Stimulated activated CD4-positive, alpha-beta T cell treated with anti-CD3 and anti-CD28 coated beads, Interleukin-4, amount 100 ng/mL, for 1 hour (primary cell): ENCODE data around the gene CHERP.

Experiments
- DNase-seq: peaks from one replicate; pipeline ENCODE4 v3.0.0-alpha.2; 2020

CHERP gene

GRCh38 chr19:16540948-16541347 lies 1.3 kb downstream of the CHERP start:
- no peak for DNase-seq

GRCh38 chr19:16537111-16537510 lies 5.1 kb downstream of the CHERP start:
- DNase-seq: no peak

DNA sequence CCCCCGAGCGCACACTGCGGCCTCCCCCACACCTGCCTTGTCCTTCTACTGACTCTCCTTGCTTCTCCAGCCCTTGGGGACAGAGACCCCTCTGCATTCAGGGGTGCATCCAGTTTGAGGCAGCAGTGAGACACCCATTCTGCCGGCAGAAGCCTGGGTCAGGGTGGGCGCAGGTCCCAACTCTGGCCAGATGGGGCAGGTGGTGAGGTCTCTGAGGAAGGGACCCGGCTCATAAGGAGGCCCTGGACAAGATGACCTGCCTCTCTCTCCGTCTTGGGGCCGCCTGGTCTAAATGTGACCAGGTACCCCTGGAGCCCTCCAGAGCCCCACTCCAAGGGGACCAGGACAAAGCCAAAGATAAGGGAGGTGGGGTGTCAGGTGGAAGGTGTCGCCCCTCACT lies 6.1 kb downstream of the CHERP start:
- DNase-seq: no peak

DNA sequence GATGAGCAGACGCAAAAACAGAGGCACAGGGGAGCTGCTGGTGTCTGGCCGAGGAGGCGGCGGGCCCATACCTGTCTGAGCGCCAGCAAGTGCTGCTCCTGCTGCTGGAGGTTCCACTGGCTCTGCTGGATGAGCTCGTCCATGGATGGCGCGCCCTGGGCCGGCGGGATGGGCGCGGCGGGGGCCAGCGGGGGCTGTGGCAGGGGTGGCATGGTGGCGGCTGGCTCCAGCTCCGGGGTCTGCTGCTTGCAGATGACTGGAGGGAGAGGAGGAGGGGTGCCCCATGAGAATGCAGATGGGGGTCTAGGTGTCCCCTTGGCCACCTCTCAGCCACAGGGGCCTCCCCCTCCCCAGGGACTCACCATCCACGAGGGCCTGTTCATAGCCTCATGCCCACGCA lies 6.9 kb downstream of the CHERP start:
- no peak for DNase-seq

DNA sequence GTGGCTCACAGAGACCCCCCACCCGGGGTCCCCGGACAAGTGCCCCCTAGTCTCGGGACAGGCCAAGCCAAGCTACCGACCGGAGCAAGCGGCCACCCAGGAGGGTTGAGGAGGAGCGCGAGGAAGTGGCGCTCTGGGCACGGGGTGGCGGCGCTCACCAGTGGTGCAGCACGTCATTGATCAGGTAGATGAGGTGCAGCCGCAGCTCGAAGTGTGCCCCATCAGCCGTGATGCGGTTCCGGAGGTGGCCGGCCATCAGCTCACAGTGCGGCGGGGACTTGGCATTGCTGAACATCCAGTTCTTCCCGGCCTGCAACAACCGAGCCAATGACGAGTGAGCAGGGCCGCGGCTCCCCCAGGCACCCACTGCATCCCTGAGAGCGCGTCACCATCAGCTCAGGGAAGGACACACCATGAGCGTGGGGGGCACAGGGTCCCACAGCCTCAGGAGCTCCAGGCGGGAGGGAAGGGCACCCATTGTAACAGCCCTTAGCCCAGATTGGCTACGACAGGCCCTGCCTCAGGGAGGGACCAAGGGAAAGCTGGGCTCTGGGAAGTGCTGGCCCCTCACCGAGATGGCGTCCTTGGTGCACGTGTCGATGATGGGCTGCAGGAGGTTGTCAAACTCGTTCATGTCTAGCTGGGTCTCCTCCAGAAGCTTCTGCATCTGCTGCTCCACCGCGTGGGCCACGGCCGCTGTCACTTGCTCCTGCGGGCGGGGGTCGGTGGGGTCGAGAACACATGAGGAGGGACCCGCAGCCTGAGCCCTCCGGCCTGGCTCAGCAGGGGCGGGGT lies 9.6 kb downstream of the CHERP start:
- DNase-seq: no peak

- no peak for DNase-seq
Observed at GRCh38 chr19:16531380-16531669, 10.9 kb downstream of the CHERP start.

DNA sequence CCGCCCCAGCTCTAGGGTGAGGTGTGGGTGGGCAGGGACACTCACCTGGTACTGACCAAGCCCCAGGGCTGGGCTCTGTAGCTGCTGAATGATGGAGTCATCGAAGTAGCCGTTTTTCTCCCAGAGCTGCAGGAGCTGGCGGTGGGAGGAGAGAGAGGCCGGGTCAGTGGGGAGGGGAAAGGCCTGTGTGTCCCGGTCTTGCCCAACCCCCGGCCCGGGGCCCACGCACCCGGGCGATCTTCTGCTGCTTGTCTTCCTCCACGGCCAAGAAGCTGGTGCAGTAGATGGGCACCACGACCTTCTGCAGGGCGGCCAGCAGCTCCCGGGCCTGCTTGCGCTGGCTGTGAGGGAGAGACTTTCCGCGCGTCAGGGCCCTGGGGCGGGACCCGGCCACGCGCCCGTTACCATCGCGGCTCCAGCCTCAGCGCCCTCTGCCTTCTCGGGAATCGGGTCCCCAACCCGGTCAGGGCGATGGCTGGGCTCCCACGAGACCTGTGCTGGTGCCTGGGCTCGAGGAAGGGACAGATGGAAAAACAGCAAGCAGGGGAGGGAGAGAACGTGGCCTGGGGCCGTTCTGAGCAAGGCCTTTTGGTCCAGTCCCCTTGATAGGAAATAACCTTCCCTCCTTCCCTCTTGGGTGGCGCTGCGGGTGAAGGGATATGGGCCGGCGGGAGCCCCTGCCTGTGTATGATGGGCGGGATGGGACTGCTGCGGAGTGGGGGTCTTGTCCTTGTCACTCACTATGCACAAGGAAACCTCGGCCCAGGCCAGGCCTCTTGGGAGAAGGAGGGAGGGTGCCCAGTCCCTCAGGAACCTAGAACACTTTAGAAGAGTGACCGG lies 11.5 kb downstream of the CHERP start:
- DNase-seq: no peak

GRCh38 chr19:16529466-16530144 lies 12.6 kb downstream of the CHERP start:
- no peak for DNase-seq

DNA sequence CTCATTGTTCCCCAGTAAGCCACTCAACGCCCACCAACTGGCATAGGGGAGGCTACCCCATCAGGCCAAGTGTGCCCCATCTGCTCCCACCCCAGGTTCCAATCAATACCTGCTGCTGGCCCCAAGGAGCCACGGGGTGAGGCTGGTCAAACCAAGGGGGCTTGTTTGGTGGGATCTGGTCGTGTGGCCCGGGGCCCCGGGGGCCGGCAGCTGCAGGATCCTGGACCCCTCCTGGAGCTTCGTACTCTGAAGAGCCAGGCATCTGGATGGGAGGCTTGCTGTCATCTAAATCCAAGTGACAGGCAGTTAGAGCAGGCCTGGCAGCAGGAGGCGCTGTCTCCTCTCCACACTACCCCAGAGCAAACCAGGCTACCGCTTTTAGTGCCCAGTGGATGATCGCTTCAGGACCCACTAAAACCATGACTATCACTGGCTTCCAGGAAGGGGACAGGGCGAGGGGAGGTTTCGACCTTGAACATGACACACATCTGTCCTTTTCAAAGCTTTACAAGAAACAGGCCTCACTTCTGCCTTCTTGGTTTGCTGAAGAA lies 14.2 kb downstream of the CHERP start:
- peak; percentile 46 for DNase-seq

DNA sequence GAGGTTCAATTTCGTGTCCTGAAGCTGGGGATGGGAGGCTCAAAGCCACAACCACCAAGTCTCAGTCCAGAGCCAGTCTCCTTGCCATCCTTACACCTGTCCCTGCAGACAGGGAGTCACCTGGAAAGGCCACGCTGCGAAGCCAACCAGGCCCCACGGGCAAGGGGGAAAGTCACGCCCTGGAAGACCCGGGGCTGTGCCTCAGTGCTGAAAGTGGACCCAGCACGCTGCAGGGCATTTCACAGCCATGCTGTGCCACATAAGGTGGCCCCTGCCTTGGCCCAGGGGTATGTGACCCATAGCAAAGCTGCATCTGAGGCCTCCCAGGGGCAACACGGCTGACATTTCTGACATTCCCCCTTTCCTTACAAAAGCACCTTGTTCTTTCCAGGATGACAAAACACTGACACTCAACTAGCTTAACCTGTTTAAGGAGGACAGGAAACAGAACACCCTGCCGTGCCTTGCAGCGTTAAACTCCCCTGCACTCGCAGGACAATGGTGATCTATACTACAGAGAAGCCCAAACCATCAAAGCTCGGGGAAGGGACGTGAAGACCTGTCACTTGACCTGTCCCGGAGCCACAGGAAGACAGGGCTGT lies 14.8 kb downstream of the CHERP start:
- no peak for DNase-seq

DNA sequence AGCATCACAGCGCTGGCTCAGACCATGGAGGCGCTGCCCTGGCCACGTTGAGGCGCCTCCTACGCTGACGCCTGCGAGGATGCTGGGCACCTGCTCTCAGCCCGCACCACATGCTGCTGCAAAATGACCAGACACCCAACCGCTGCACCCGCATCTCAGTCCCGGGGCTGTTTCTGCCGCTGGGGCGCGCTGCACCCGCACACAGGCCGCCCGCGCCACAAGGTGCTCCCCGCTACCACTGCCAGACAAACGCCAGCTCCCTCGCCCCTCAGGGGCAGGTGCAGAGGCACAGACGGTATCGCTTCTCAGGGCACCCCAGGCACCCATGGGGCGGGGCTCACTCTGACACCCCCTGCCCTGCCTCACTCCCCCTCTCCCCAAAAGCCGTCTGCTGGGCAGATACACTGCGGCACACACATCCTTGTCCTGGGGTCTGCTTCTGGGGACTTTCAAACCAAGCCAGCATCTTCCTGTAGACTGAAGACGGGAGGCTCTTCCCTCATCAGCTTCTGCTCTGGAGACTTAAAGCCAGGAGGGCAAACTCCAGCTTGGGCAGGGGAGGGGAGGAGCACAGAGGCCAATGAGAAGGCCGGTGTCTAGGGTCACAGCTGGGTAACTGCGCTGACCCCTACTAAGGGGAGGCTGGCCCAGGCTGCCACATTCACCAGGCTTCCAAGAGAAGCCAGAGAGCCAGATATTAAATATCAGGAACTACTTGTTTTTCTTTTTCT lies 16.3 kb downstream of the CHERP start:
- DNase-seq: no peak

DNA sequence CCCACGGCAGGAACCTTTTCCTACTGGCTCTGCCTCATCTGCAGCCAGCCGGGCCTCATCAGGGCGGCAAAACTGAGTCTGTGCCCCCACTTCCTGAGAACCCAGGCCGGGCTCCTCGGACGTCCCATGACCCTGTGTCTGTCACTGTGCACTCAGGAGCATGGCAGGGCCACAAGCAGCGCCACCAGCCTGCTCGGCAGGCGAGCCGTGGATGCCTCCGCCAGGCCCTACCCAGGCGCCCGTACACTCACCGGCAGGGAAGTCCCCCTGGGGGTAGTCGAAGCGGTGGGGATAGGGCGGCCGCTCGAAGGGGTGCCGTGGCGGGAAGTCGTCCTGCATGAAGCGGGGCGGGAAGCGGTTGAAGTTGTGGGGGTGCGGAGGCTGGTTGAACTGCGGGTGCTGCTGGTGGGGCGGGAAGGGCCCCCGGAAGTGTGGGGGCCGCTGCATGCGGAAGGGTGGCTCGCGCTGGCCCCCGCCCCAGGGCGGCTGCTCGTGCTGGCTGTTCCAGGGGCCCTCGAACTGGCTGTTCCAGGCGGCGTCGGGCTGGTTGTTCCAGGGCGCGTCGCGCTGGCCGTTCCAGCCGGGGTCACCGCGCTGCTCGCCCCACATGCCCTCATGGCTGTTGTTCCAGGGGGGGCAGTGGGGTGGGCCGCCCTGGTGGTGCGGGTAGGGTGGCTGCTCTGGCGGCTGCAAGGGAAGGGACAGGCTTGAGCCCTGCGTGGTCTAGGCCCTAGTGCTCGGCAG lies 17.1 kb downstream of the CHERP start:
- no peak for DNase-seq

GRCh38 chr19:16522559-16523377 lies 19.5 kb downstream of the CHERP start:
- DNase-seq: no peak

DNA sequence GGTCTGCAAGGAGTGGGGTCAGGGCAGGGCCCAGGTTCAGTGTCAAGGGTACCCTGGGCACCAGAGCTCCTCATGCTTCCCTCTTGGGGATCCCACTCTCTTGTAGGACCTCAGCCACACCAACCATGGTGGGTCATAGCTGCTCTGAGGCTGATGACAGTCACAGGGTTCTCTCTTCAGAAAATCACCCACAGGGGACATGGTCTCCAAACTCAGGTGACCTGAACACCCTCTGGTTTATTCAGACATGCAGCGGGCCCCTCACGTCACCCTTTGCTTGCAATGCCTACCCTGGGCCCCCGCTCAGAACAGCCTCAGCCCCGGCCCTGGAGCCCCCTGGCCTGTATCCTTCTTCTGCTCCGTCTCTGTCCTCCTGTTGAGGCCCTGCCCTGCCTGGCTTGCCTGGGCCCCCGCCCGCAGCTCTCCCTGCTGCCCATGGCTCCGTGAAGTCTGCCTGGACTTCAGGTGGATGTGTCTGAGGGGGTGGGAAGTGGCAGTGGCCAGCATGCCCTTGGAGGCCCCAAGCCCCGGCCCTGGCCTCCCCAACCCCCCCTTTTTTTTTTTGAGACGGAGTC lies 20.4 kb downstream of the CHERP start:
- no peak for DNase-seq

DNA sequence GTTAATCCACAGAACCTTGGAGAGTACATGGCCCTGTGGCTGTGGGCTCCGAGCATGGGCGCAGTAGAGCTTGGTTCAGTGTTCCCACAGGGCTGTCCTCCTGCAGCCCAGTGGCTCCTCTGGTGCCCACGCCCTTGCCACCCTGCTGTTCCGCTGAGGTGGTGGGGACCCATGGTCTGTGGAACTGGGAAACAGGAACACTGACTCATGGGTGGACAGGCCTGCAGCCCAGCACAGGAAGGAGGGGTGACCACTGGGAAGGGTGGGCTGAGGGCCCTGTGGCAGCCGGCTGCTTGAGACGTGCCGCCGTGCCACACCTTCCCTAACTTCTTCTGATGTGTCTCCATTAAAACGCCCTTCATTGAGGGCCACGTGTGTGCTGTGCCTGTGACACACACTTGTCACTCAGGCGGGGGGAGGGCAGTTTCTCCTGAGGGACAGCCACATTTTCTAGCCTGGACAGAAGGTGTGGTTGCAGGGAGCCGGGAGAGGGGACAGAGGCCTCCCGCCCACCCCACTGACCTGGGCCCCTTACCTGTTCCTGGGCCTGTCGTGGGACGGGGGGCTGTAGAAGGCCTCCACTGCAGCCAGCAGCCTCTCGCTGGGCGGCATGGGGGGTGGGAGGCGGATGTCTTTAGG lies 21.1 kb downstream of the CHERP start:
- DNase-seq: no peak

- no peak for DNase-seq
Observed at GRCh38 chr19:16520074-16520973, 21.9 kb downstream of the CHERP start.

- no peak for DNase-seq
Observed at GRCh38 chr19:16519230-16519687, 23.0 kb downstream of the CHERP start.

DNA sequence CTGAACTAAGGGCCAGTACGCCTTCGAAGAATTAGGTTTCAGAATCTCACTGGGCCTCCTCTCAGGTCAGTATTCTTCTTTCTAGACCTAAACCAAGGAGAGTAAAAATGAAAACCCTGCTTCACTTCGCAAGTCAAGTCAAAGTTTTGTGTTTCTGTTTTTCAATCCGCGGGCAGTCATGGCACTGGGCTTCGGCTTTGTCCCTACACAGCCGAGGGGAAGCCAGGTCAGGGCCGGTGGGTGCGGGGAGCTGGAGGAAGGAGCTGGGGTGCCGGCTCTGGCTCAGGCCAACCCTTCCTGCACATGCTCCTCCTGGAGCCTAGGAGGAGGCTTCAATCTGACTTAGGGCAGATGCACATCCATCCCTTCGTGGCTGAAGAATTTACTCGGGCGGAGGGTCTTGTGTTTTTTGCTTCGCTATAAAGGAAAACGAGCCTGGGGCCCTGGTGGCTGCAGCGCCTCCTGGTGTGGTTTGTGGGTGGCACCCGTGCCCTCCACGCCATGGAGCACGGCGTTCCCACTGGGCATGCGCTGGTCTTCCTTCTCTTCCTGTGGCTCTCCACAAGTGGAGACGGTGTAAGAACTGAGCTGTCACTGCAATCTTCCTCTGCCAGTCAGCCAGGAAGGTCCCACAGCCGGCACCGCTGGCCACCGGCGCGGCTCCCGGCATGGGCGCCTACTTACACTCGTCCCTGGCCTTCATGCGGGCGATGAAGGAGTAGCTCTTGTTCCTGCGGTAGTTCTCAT lies 23.6 kb downstream of the CHERP start:
- DNase-seq: no peak
